Epithelial cell of prostate (primary cell): Measurements from ENCODE around the gene THOC7.

Experiments
- DNase-seq: peaks from one replicate; pipeline ENCODE4 v3.0.0-alpha.2; 2011; ENCODE audit warnings: low read depth, low spot score
- H3K27ac ChIP-seq: fragments of 450-650 bp; 2 replicates; pipeline ENCODE4 v1.5.1; 2017; ENCODE audit warnings: mild to moderate bottlenecking

Gene THOC7

DNA sequence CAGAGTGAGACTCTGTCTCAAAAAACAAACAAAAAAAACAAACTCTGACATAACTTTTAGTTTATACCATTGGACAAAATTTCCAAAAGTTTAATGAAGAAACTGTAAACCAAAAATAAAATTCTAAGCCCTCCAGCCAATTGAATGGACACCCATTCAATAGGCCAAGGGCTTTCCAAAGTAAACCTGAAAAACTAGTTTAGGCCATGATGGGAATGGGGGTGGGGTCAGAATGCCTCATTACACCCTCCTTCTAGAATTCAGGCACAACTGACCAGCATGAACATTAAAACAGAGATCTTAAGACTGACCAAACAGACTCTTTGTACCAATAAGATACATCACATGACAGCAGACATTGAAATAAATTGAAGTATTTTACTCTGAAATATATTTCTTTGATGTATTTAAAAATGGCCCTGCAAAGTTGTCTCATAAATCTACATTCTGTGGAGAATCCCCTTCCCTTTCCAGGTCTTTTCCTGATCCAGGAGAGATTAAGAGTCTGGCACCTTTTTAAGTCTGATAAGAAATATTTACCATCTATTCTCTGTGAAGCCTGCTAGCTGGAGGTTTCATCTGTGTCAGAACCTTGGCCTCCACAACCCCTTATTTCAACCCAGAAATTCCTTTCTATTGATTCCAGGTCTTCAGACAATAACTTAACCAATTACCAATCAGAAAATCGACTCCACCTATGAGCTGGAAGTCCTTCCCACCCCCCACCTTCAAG, 15.7 kb downstream of the THOC7 start:
- H3K27ac ChIP-seq: no peak overlapping the region
- DNase-seq: no peak

DNA sequence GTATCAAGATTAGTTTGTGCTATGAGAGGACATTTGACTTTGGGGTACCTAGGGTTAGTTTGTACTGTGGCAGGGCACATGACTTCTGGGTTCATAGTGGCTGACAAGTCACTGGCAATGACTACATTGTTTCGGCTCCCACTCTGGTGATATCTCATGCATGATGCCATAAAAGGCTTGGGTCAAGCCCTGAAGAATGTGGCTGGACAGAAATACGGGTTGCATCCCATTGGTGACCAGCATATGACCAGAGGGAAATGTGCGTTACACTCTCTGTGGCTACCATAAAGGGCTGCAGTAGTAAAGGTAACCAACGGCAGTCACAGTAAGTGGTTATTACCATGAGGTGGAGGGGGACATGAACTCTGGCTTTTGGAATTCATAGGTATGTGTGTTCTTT, 18.4 kb downstream of the THOC7 start:
- H3K27ac ChIP-seq: no peak overlapping the region
- DNase-seq: no peak

DNA sequence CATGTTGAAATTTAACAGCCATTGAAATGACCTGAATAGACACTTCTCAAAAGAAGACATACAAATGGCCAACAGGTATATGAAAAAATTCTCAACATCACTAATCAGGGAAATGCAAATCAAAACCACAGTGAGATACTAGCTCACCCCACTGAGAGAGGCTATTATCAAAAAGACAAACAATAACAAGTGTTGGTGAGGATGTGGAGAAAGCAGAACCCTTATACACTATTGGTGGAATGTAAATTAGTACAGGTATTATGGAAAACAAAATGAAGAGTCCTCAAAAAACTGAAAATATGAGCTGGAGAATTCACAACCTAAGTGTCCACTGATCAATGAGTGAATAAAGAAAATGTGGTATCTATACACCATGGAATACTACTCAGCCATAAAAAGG, 21.5 kb downstream of the THOC7 start:
- DNase-seq: no peak

DNA sequence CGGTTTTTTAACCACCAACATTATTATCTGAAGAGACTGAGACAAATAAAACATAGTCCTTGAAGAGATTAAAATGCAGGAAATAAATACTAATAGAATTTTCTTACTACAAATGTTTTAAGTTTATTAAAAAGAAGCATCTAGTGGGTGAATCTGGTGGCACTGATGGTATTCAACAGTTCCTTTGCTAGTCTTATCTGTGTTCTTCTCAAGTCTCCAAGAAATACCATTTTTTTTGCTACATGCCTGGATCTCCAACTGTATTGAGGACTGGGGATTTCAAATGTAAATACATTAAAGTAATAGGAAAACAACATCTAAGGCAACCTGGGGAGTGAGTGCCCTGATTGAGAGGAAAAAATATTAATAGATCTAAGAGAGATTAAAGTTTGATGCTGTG, 21.9 kb downstream of the THOC7 start:
- no peak overlapping the region for H3K27ac ChIP-seq
- no peak for DNase-seq

More for the DNA sequence above, 21.5 kb downstream of the THOC7 start:
- H3K27ac ChIP-seq: no peak overlapping the region

DNA sequence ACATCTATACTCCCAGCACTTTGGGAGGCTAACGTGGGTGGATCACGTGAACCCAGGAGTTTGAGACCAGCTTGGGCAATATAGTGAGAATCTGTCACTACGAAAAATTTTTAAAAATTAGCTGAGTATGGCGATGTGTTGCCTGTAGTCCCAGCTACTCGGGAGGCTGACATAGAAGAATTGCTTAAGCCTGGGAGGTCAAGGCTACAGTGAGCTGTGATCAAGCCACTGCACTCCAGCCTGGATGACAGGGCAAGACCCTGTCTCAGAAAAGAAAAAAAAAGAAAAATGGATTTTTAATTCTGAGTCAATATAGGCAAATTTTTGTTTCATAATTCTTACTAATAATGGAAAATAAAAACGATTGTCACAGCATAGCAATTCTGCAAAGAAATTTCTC, 31.2 kb downstream of the THOC7 start:
- no peak for DNase-seq
- no peak overlapping the region for H3K27ac ChIP-seq

DNA sequence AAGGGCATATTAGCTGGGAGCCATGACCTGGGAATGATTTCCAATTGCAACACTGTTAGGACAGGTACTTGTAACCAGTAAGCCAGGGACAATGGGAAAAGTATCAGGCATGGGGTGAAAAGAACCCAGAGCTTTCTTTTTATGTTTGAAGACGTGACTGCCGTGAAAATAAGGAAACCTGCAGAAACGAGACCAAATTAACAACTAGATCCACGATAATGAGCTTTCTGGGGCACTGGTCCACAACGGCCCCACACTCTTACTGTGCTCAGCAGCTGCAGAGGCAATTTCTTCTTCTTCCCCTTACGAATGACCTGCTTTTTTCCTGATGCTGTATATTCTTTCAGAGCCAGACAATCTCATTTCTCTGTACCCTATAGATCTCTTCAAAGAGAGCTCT, 33.1 kb downstream of the THOC7 start:
- no peak for DNase-seq
- no peak overlapping the region for H3K27ac ChIP-seq

DNA sequence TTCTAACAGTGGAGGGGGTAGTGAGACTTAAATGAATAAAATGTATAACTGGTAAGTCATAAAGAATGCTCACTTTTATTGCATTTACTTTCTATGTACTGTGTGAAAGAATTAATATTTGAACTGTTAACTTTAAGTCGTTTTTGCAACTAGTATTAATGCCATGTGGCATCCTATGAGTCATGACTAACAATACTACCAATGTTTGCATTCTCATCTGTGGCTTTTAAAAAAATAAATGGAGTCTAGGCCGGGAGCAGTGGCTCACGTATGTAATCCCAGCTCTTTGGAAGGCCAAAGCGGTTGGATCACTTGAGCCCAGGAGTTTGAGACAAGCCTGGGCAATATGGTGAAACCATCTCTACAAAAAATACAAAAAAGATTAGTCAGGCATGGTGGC, 39.3 kb downstream of the THOC7 start:
- DNase-seq: peak; percentile 93
- H3K27ac ChIP-seq: peak overlapping the region; percentile 75

DNA sequence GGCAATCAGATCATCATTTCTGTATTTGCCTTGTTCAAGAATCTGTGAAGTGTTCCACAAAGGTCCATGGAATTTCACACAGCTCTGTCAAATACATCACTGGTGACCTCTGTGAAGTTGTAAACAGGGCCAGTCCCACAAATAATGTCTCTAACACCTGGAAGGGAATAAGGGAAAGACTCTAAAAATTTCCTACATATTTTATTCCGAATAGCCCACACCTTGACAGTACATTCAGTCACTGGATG, 44.5 kb downstream of the THOC7 start, which contains the start of gene C3orf49:
C3orf49 (plus strand) TSS at position 149 of the 248 bp plus-strand sequence. CDS start 173 bp downstream, outside the sequence.
- H3K27ac ChIP-seq: no peak within 1 kb of the TSS
- no peak for DNase-seq

DNA sequence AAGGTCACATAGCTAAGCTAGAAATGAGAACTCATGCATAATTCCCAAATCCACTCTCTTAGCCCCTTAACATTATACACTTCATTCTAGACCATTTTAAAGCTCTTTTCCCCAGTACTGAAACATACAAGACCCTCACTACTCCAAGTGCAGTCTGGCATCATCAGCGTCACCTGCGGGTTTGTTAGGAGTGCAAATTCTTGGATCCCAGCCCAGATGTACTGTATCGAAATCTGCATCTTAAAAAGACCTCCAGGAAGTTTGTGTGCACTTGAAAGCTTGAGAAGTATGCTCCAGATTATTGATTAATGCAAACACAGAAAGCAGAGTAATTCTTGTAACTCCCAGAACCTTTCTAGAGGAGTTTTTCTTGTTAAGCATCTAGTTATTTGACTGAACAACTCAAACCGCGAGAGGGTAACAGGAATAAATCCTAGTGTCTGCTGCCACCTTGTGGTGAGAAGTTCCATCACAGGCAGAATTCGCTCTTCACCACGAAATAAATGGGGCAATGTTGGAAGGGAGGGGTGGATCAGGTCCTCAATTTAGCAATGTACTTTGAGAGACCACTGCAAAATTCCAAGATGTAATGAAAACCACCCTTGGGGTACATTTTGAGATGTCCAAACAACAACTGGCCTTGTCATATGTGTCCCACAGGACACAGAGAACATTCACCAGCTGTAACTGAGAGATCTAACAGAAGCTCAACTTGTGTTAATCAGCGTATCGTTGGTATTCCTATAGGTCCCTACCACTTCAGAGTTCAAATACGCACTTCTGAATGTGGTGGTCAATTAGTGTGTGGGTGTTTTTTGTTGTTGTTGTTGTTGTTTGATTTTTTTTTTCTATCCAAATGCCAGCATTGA, 45.1 kb downstream of the THOC7 start:
- DNase-seq: peak; percentile 6

DNA sequence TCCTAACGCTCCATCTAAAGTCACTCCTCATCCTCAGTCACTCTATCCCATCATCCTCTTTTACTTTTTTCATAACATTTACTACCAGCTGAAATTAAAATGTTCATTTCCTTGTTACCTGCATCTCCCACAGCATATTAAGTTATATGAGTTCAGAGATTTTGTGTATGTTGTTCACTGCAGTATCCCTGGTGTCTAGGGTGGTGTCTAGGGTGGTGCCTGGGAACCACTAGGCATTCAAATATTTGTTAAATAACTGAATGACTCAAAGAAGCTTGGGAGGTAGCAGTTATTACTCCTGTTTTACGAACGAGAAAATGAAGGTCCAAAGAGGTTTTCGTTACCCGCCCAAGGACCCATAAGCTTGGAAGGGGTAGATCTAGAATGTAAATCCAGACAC, 46.4 kb downstream of the THOC7 start:
- no peak for DNase-seq

More for the DNA sequence above, 45.1 kb downstream of the THOC7 start:
- no peak overlapping the region for H3K27ac ChIP-seq

DNA sequence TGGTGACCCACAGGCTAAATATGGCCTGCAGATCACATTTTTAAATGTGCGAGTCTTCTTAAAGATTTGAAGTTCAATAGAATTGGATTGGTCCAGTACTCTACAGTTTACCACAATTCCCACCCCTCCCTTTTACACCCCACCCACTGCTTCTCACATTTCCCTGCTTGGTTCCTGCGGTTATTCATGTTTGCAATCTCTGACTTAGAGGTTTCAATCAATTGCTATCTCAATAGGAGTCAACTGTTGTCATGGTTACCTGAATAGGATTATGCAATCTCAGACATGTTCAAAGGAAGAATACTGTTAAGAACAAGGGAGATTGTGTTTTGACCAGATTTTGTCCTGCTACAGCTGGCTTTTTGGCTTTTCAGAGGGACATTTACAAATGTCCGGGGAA, 49.4 kb downstream of the THOC7 start:
- no peak overlapping the region for H3K27ac ChIP-seq
- no peak for DNase-seq

More for the DNA sequence above, 46.4 kb downstream of the THOC7 start:
- no peak overlapping the region for H3K27ac ChIP-seq

DNA sequence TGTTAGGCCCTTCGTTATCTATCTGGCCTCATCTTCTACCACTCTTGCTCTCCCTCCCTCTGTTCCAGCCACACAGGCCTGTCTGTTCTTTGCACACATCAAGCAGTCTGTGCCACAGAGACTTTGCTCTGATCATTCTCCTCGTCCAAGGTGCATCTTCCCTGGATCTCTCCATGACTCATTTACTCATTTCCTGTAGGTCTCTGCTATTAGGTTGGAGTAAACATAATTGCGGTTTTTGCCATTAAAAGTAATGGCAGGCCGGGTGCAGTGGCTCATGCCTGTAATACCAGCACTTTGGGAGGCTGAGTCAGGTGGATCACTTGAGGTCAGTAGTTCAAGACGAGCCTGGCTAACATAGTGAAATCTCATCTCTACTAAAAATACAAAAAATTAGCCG, 54.0 kb downstream of the THOC7 start:
- DNase-seq: peak; percentile 14
- H3K27ac ChIP-seq: no peak overlapping the region

DNA sequence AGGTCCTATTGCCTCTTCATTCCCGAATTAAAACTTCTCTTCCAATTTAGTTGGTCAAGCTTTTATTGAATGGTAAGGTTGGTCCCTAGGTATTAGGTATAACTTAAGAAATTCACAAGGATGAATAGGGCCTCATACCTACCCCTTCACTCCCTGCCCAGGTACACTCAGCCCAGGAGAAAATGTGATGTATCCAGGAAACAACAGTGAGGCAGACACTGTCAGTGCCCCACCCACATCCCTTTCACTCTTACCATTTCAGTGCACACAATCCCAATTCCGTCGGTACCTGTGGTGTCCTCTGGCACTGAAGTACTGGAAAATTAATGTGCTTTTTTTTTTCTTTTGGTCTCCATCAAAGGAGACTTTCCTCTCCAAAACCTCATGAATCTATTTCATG, 55.0 kb downstream of the THOC7 start:
- DNase-seq: no peak
- H3K27ac ChIP-seq: no peak overlapping the region

DNA sequence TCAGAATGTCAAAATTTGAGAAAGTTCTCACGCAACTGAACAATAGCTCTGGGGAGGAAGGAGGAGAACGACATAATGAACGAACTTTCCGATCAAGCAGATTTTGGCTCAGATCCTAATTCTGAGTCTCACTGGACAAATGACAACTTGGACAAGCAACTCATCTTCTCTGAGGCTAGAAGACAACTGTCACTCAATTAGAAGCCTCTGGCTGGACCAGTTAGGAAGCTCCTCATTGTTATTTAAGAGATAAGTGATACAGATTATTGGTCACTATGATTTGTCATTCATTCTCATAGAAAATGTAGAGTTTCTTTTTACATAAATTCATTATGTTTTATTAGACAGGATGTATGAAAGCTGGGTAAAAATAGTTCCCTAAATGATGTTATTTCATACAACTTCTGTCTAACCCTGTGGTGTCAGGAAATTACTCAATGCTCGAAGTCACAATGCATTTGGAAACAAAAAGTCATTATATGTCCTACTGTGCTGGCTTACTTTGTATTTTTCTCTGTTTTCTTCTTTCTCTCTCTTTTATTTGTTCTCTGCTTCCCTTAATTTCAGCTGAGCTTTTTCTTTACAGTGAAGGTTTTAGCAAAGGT, 55.5 kb downstream of the THOC7 start:
- H3K27ac ChIP-seq: no peak overlapping the region
- DNase-seq: no peak

DNA sequence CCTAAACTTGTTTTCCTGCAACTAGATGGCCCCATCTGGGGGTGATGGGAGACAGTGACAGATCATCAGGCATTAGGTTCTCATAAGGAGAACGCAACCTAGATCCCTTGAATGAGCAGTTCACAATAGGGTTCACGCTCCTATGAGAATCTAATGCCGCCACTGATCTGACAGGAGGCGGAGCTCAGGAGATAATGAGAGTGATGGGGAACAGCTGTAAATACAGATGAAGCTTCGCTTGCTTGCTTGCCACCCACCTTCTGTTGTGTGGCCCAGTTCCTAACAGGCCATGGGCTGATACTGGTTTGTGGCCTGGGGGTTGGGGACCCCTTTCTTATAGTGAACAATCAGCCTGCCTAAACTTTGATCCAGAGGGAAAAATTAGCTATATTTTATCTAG, 59.7 kb downstream of the THOC7 start:
- no peak overlapping the region for H3K27ac ChIP-seq

DNA sequence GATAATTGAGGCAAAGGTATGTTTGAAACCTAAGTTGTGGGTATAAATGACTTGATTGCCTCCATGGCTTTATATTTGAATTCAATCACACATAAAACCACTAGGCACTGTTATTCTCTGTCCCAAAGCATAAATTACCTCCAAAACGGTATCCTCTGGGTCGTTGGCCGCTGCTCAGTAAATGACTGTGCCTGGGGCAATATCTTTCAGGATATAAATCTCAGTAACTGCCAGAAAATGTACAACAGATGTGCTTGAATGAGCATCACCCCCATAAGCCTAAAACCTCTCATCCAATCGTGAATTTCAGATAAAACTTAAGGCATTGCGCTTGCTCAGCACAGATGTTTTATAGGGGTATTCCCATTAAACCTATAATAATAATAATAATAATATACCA, 63.5 kb downstream of the THOC7 start:
- no peak for DNase-seq
- H3K27ac ChIP-seq: no peak overlapping the region

More for the DNA sequence above, 59.7 kb downstream of the THOC7 start:
- no peak for DNase-seq

DNA sequence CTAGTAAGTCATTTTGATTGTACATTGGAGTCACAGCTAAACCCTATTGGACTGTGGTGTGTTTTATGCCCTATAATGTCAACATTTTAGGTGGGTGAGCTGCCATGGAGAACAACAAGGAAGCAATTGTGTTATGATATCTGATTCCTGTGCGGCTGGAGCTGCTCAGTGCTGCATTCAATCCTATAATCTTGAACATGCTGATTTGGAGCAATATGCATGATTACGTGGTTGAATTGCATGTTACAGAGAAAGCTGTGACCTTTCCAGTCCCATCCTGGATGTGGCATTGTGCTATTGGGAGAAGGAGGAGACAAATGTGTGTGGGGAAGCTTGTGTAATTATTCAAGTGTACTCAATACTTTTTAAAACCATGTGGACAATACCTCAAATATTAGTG, 64.7 kb downstream of the THOC7 start:
- DNase-seq: no peak
- no peak overlapping the region for H3K27ac ChIP-seq

DNA sequence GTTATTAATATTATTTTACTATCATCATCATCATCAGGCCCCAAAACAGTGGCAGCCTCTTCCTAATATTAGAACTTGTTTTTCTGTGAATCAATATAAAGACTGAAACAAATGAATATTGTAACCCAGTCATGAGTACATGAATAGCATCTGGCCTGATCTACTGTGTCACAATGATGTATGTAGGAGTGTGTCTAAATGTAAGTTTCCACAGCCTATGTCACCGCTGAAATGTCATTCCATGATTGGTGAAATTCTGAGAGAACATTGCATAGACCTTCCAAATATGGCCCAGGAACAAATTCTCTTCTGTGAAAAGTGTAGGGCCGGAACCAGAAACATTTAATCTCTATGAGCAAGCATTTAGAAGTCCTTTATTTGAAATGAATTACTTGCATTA, 65.1 kb downstream of the THOC7 start:
- no peak for DNase-seq
- no peak overlapping the region for H3K27ac ChIP-seq

DNA sequence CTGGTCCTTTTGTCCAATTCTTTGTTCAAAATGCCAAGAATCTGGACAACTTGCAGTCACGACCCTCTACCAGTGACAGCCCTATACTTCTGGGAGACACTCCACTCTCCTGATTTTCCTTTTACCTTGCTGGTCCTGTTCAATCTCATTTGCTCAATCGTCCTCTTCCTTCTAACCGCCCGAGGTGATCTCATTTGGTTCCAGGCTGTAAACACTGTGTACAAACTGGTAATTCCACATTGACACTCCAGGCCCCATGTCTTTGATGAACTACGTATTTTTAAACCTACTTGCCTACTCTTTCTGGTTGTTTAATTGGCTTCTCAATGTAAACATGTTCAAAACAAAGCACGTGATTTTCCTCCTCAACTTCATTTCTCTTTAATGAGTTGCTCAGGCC, 68.2 kb downstream of the THOC7 start:
- no peak for DNase-seq
- H3K27ac ChIP-seq: no peak overlapping the region

DNA sequence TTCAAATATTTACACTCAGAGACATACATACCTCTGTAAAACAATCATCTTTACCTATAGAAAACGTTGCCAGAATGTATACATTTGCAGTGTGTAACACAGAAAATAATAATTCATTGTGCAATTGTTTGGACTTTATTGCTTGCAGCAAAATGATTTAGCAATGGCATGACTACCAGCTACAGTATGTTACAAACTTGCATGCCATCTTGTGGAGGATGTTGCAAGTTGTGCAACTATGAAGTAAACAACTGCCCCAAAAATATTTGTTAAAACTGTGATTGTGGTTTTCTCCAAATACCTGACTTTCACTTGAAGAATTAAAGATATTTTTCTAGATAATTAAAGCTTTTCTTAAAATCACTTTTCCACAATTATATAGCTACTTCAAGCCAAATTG, 71.6 kb downstream of the THOC7 start:
- DNase-seq: peak; percentile 10
- no peak overlapping the region for H3K27ac ChIP-seq
